Measurements from ENCODE around the gene CLPTM1L. TPM values are rescaled to one million over a fixed set of nuclear protein-coding genes. Genes with fewer than 3 reads are reported as not detected.

The CLPTM1L gene
- total and polyA plus RNA-seq, 12 donors, result 40.7 to 96.5 (median 83.2) TPM

GRCh38 chr5:1383886-1384401 is 39.0 kb upstream of the CLPTM1L start:
- no peak overlapping the region for H3K4me3 ChIP-seq
- WGBS, 4 donors, result 60 to 78% (median 77%) methylated on average over 3 to 8 of the region's 8 CpGs
- TF ChIP-seq POLR2A (IDR thresholded peaks at IDR 0.05), result no peak
- no peak for TF ChIP-seq CTCF (IDR thresholded peaks at IDR 0.05)
- H3K27ac ChIP-seq, result no peak overlapping the region
- no peaks in the 10 kb centered on the region for H3K9me3 ChIP-seq (replicated peaks in 1 of 3)
- no peak for DNase-seq
- H3K36me3 ChIP-seq (replicated peaks in 1 of 2), result no peaks in the 10 kb centered on the region
- H3K4me1 ChIP-seq (replicated peaks in 1 of 2), result peaks cover 6 to 11% of the 10 kb centered on the region in 2 donors
- peaks cover 2% of the 10 kb centered on the region for H3K27me3 ChIP-seq
- intact Hi-C loops (cut with DNase I), result loop anchor here in 1 of 2 donors (5.0 kb wide), 1 partner anchor 258 kb away; no protein-coding TSS in a partner anchor

GRCh38 chr5:1383344-1383743 is 38.4 kb upstream of the CLPTM1L start:
- no peaks in the 10 kb centered on the region for H3K36me3 ChIP-seq (replicated peaks in 1 of 2)
- H3K4me1 ChIP-seq (replicated peaks in 1 of 2), result peaks cover 6 to 11% of the 10 kb centered on the region in 2 donors
- no peak for DNase-seq
- H3K4me3 ChIP-seq, result no peak overlapping the region
- no peak overlapping the region for H3K27ac ChIP-seq
- TF ChIP-seq CTCF (IDR thresholded peaks at IDR 0.05) (no peak), POLR2A (IDR thresholded peaks at IDR 0.05) (no peak)
- WGBS, 4 donors, result 66 to 80% (median 75%) methylated on average over 9 to 17 of the region's 17 CpGs
- peaks cover 2% of the 10 kb centered on the region for H3K27me3 ChIP-seq
- no peaks in the 10 kb centered on the region for H3K9me3 ChIP-seq (replicated peaks in 1 of 3)
- intact Hi-C loops (cut with DNase I), result loop anchor here in 1 of 2 donors (5.0 kb wide), 1 partner anchor 259 kb away; no protein-coding TSS in a partner anchor

- Histone ChIP-seq H3K27me3 (peaks cover 2% of the 10 kb centered on the region), H3K9me3 (replicated peaks in 1 of 3) (no peaks in the 10 kb centered on the region), H3K4me3 (no peak overlapping the region), H3K36me3 (replicated peaks in 1 of 2) (no peaks in the 10 kb centered on the region), H3K27ac (no peak overlapping the region), H3K4me1 (replicated peaks in 1 of 2) (peaks cover 6 to 11% of the 10 kb centered on the region in 2 donors)
- TF ChIP-seq POLR2A (IDR thresholded peaks at IDR 0.05) (no peak), CTCF (IDR thresholded peaks at IDR 0.05) (no peak)
- 72 to 87% (median 82%) methylated on average over 13 to 18 of the region's 18 CpGs for WGBS, 4 donors
- no peak for DNase-seq
- intact Hi-C loops (cut with DNase I), result loop anchor here in 1 of 2 donors (5.0 kb wide), 1 partner anchor 260 kb away; no protein-coding TSS in a partner anchor
Observed at GRCh38 chr5:1382248-1382700, 37.4 kb upstream of the CLPTM1L start.

GRCh38 chr5:1381370-1382247 is 36.7 kb upstream of the CLPTM1L start:
- Histone ChIP-seq H3K36me3 (replicated peaks in 1 of 2) (no peaks in the 10 kb centered on the region), H3K27ac (no peak overlapping the region), H3K4me1 (replicated peaks in 1 of 2) (peaks cover 3 to 11% of the 10 kb centered on the region in 2 donors), H3K27me3 (peaks cover 2% of the 10 kb centered on the region), H3K4me3 (no peak overlapping the region), H3K9me3 (replicated peaks in 1 of 3) (no peaks in the 10 kb centered on the region)
- intact Hi-C loops (cut with DNase I), result loop anchor here in 1 of 2 donors (5.0 kb wide), 1 partner anchor 261 kb away; no protein-coding TSS in a partner anchor
- no peak for DNase-seq
- WGBS, 4 donors, result 81 to 86% (median 84%) methylated on average over 25 of the region's 25 CpGs
- TF ChIP-seq CTCF (IDR thresholded peaks at IDR 0.05) (no peak), POLR2A (IDR thresholded peaks at IDR 0.05) (no peak)

Measured in adrenal gland (tissue), 12 donors.